Neural crest cell (in vitro differentiated cells): ENCODE data around the gene ACMSD. TPM values are rescaled to one million over a fixed set of nuclear protein-coding genes. Genes with fewer than 3 reads are reported as not detected.
"Not testable (repeated sequence)": the region's sequence is repeated elsewhere in the genome, so short reads cannot be mapped to it uniquely, and the experiment has no call there.

Source experiments
- DNase-seq: peaks from one replicate; pipeline ENCODE4 v3.0.0; 2021; ENCODE audit warnings: low read depth, mixed read lengths, low spot score
- H3K27ac Mint-ChIP-seq: one replicate; pipeline ENCODE4 v1.8.0; 2021; ENCODE audit warnings: mild to moderate bottlenecking, mixed read lengths; ENCODE audit not compliant: unreplicated experiment
- H3K27me3 Mint-ChIP-seq: 2 replicates; pipeline ENCODE4 v1.8.0; 2021; ENCODE audit warnings: low read depth, mild to moderate bottlenecking, mixed read lengths
- H3K36me3 Mint-ChIP-seq: 2 replicates; pipeline ENCODE4 v1.8.0; 2021; ENCODE audit warnings: low read depth, mild to moderate bottlenecking, mixed read lengths
- H3K4me1 Mint-ChIP-seq: 2 replicates; pipeline ENCODE4 v1.8.0; 2021; ENCODE audit warnings: mixed read lengths
- H3K4me3 Mint-ChIP-seq: one replicate; pipeline ENCODE4 v1.8.0; 2021; ENCODE audit warnings: mild to moderate bottlenecking, mixed read lengths
- H3K9me3 Mint-ChIP-seq: 2 replicates; pipeline ENCODE4 v1.8.0; 2021; ENCODE audit warnings: mixed read lengths
- CTCF ChIP-seq: fragments of 200-600 bp; sonication (generic); conservative IDR thresholded peaks from 2 replicates; pipeline ENCODE4 v1.5.0; 2021; ENCODE audit warnings: antibody characterized with exemption, mild to moderate bottlenecking
- total RNA-seq: library from RNA; stranded (reverse); gene quantifications from 2 replicates; pipeline ENCODE4 v1.2.1, GENCODE V29; 2021

ACMSD gene
- total RNA-seq, 1 donor from 2014 or later = not detected

- TF ChIP-seq CTCF = peak; percentile 72
- no peaks in the 10 kb centered on the region for H3K9me3 Mint-ChIP-seq
- no peak overlapping the region for H3K27ac Mint-ChIP-seq
- no peak overlapping the region for H3K4me3 Mint-ChIP-seq
- no peaks in the 10 kb centered on the region for H3K27me3 Mint-ChIP-seq
- no peaks in the 10 kb centered on the region for H3K36me3 Mint-ChIP-seq
- no peaks in the 10 kb centered on the region for H3K4me1 Mint-ChIP-seq
- no peak for DNase-seq
Observed at GRCh38 chr2:134897932-134898331, 59.5 kb downstream of the ACMSD start.

- Mint-ChIP-seq H3K27me3 (no peaks in the 10 kb centered on the region), H3K27ac (no peak overlapping the region)
- DNase-seq = no peak
Observed at GRCh38 chr2:134899204-134899603, 60.8 kb downstream of the ACMSD start.

GRCh38 chr2:134900151-134900550 is 61.7 kb downstream of the ACMSD start:
- Mint-ChIP-seq H3K4me1 (no peaks in the 10 kb centered on the region), H3K27me3 (no peaks in the 10 kb centered on the region), H3K36me3 (no peaks in the 10 kb centered on the region), H3K9me3 (no peaks in the 10 kb centered on the region), H3K4me3 (no peak overlapping the region), H3K27ac (no peak overlapping the region)
- no peak for DNase-seq
- no peak for TF ChIP-seq CTCF

More at GRCh38 chr2:134899204-134899603, 60.8 kb downstream of the ACMSD start:
- Mint-ChIP-seq H3K4me3 (no peak overlapping the region), H3K4me1 (no peaks in the 10 kb centered on the region), H3K36me3 (no peaks in the 10 kb centered on the region), H3K9me3 (no peaks in the 10 kb centered on the region)
- no peak for TF ChIP-seq CTCF

- not testable (repeated sequence) for H3K4me3 Mint-ChIP-seq, H3K36me3 Mint-ChIP-seq, H3K27me3 Mint-ChIP-seq, H3K27ac Mint-ChIP-seq, H3K9me3 Mint-ChIP-seq, H3K4me1 Mint-ChIP-seq, DNase-seq
Observed at GRCh38 chr2:134903701-134904100, 65.3 kb downstream of the ACMSD start.

GRCh38 chr2:134905168-134905567 is 66.8 kb downstream of the ACMSD start:
- no peak for DNase-seq
- Mint-ChIP-seq H3K4me1 (no peaks in the 10 kb centered on the region), H3K27me3 (no peaks in the 10 kb centered on the region), H3K9me3 (peaks cover 5% of the 10 kb centered on the region), H3K27ac (no peak overlapping the region), H3K4me3 (no peak overlapping the region), H3K36me3 (peaks cover 3% of the 10 kb centered on the region)
- no peak for TF ChIP-seq CTCF

GRCh38 chr2:134906726-134907125 is 68.3 kb downstream of the ACMSD start:
- DNase-seq = no peak
- no peak for TF ChIP-seq CTCF
- peaks cover 5% of the 10 kb centered on the region for H3K9me3 Mint-ChIP-seq
- H3K4me1 Mint-ChIP-seq = no peaks in the 10 kb centered on the region
- H3K36me3 Mint-ChIP-seq = peaks cover 3% of the 10 kb centered on the region
- no peak overlapping the region for H3K4me3 Mint-ChIP-seq
- H3K27ac Mint-ChIP-seq = no peak overlapping the region
- no peaks in the 10 kb centered on the region for H3K27me3 Mint-ChIP-seq

GRCh38 chr2:134907441-134908116 is 69.2 kb downstream of the ACMSD start:
- not testable (repeated sequence) for H3K4me1 Mint-ChIP-seq, H3K4me3 Mint-ChIP-seq, H3K27me3 Mint-ChIP-seq, H3K27ac Mint-ChIP-seq, H3K36me3 Mint-ChIP-seq, DNase-seq
- H3K9me3 Mint-ChIP-seq = peaks cover 11% of the 10 kb centered on the region
